Measurements from ENCODE around the gene RCAN3. TPM values are rescaled to one million over a fixed set of nuclear protein-coding genes. Genes with fewer than 3 reads are reported as not detected.

The RCAN3 gene
- total and polyA plus RNA-seq, 2 of the 13 experiments (the other 11 are each of a cell fraction or from before 2014, with no cell fraction given), result 12.2 to 13.3 TPM

DNA sequence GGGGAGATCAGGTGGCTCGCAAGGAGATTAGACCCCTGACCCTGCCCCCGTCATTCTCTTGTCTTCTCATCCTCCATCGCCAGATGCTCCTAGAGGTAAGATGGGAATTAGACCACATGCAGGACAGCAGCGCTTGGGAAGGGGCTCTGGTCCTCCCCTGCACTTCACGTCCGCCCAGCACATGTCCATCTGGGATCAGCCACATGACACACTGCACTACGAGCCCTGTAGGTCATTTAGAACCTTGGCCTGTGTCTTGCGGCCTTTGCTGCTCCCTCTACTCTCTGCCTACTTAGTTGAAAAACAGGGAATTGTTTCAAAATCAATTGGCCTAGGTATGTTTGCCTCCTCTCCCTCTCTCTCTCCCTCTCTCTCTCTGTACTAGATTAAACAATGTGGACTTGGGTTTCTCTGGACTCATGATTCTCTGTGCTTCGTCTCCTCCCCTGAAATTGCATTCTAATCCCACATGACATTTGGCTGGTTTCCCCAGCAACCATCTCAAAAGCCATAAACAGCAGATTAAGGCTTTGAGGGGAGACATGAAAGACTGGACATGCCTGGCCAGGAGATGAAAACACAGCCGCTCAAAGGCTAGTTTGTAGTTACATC, 49.4 kb downstream of the RCAN3 start (continued):
- peak; percentile 89 for TF ChIP-seq DPF2 (CRISPR knock-in tag; IDR thresholded peaks at IDR 0.05; ENCODE audit: borderline replicate concordance, low read depth)
- no peak for TF ChIP-seq HOXA5 (CRISPR knock-in tag; IDR thresholded peaks at IDR 0.05)
- TF ChIP-seq AHR (CRISPR knock-in tag; IDR thresholded peaks at IDR 0.05), result no peak
- TF ChIP-seq PPARG (CRISPR knock-in tag; conservative IDR thresholded peaks at IDR 0.05), result peak; percentile 13; the same call in 1 of the 2 replicates
- TF ChIP-seq JUND (CRISPR knock-in tag; IDR thresholded peaks at IDR 0.05), result no peak
- no peak for TF ChIP-seq ISX (CRISPR knock-in tag; conservative IDR thresholded peaks at IDR 0.05)
- no peak for TF ChIP-seq GTF2F1 (IDR thresholded peaks at IDR 0.05; ENCODE audit: low read length)
- no peak for TF ChIP-seq HNRNPK (IDR thresholded peaks at IDR 0.05; ENCODE audit: low read depth, low read length, poor library complexity, severe bottlenecking)
- TF ChIP-seq SMARCE1 (IDR thresholded peaks at IDR 0.05; ENCODE audit: borderline replicate concordance), result no peak
- TF ChIP-seq, protein P1, sequence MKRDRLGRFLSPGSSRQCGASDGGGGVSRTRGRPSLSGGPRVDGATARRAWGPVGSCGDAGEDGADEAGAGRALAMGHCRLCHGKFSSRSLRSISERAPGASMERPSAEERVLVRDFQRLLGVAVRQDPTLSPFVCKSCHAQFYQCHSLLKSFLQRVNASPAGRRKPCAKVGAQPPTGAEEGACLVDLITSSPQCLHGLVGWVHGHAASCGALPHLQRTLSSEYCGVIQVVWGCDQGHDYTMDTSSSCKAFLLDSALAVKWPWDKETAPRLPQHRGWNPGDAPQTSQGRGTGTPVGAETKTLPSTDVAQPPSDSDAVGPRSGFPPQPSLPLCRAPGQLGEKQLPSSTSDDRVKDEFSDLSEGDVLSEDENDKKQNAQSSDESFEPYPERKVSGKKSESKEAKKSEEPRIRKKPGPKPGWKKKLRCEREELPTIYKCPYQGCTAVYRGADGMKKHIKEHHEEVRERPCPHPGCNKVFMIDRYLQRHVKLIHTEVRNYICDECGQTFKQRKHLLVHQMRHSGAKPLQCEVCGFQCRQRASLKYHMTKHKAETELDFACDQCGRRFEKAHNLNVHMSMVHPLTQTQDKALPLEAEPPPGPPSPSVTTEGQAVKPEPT (CRISPR knock-in tag; IDR thresholded peaks at IDR 0.05; ENCODE audit: low read depth), result peak; percentile 95
- TF ChIP-seq ARHGAP35 (CRISPR knock-in tag; IDR thresholded peaks at IDR 0.05; ENCODE audit: borderline replicate concordance), result peak; percentile 84; the same call in 1 of the 2 replicates
- peak; percentile 74; the same call in 1 of the 2 replicates for TF ChIP-seq ZBTB4 (CRISPR knock-in tag; IDR thresholded peaks at IDR 0.05; ENCODE audit: borderline replicate concordance)
- no peak for TF ChIP-seq TSC22D2 (CRISPR knock-in tag; IDR thresholded peaks at IDR 0.05; ENCODE audit: borderline replicate concordance)
- peak; percentile 69; the same call in 1 of the 2 replicates for TF ChIP-seq ZNF232 (CRISPR knock-in tag; IDR thresholded peaks at IDR 0.05; ENCODE audit: borderline replicate concordance)
- no peak for TF ChIP-seq RORA (CRISPR knock-in tag; IDR thresholded peaks at IDR 0.05)
- TF ChIP-seq, protein P2, sequence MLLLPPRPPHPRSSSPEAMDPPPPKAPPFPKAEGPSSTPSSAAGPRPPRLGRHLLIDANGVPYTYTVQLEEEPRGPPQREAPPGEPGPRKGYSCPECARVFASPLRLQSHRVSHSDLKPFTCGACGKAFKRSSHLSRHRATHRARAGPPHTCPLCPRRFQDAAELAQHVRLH (CRISPR knock-in tag; IDR thresholded peaks at IDR 0.05; ENCODE audit: borderline replicate concordance, low read depth), result no peak
- TF ChIP-seq DMTF1 (CRISPR knock-in tag; IDR thresholded peaks at IDR 0.05), result peak; percentile 80; the same call in 1 of the 2 replicates
- peak; percentile 56; the same call in 1 of the 2 replicates for TF ChIP-seq CREM (IDR thresholded peaks at IDR 0.05)
- no peak for TF ChIP-seq CREM (CRISPR knock-in tag; IDR thresholded peaks at IDR 0.05)
- TF ChIP-seq JUNB (CRISPR knock-in tag; IDR thresholded peaks at IDR 0.05; ENCODE audit: borderline replicate concordance), result no peak
- peak in 1 of 2 experiments; percentile 55; a peak in 2 of 4 replicates for TF ChIP-seq POLR2A (IDR thresholded peaks at IDR 0.05; ENCODE audit: insufficient read depth in 1 of 2, low read depth in 2 of 2, low read length in 2 of 2)

Measured in HepG2 (cell line).